ENCODE measurements around the gene TLE3. TPM values are rescaled to one million over a fixed set of nuclear protein-coding genes. Genes with fewer than 3 reads are reported as not detected.

The TLE3 gene
- total RNA-seq, 1 donor from 2014 or later = 124 TPM

DNA sequence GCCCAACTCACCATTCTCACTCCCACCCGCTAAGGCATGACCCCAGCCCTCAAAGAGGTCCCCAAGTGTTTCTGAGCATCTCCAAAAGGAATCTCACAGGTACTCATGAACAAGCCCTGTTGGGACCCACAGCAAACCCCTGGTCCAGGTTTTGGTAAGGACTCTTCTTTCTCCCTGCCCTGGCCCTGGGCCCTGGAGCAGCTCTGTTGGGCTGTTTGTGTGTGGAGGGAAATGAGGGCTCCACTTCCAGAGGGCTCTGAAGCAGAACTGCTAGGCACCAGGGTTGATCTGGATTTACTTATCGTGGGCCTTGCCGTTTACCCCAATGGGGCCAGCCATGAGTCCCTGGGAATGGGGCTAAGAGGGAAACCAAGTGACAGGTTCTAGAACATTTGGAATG is 92.9 kb downstream of the TLE3 start:
- no peak for DNase-seq (ENCODE audit: low spot score, unreplicated experiment)
- Mint-ChIP-seq H3K4me3 (ENCODE audit: low read depth) (no peak overlapping the region), H3K4me1 (ENCODE audit: low read depth) (peaks cover 1% of the 10 kb centered on the region), H3K27me3 (peaks cover 66% of the 10 kb centered on the region), H3K9me3 (ENCODE audit: low read depth) (peaks cover 9% of the 10 kb centered on the region), H3K36me3 (ENCODE audit: insufficient read depth) (peaks cover 2% of the 10 kb centered on the region), H3K27ac (no peak overlapping the region)
- TF ChIP-seq, protein P1, sequence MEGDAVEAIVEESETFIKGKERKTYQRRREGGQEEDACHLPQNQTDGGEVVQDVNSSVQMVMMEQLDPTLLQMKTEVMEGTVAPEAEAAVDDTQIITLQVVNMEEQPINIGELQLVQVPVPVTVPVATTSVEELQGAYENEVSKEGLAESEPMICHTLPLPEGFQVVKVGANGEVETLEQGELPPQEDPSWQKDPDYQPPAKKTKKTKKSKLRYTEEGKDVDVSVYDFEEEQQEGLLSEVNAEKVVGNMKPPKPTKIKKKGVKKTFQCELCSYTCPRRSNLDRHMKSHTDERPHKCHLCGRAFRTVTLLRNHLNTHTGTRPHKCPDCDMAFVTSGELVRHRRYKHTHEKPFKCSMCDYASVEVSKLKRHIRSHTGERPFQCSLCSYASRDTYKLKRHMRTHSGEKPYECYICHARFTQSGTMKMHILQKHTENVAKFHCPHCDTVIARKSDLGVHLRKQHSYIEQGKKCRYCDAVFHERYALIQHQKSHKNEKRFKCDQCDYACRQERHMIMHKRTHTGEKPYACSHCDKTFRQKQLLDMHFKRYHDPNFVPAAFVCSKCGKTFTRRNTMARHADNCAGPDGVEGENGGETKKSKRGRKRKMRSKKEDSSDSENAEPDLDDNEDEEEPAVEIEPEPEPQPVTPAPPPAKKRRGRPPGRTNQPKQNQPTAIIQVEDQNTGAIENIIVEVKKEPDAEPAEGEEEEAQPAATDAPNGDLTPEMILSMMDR (IDR thresholded peaks at IDR 0.05; ENCODE audit: unreplicated experiment) = no peak

DNA sequence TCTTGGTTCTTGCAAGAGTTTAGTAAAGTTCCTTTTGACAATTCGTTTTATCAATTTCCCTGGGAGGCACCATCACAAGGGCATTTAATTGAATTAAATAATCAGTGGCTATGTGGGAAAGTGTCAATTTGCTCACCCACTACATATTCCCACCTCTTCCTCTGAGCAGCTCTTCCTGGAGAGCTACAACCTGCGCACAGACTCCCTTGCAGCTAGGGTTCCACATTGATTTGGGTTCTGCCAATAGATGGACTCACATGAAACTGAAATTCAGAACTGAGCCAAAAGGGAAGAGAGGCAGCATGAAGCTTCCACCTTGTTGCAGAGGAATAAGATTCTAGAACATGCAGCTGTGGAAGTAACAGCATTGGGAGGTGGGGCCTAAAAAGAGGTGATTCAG is 94.8 kb downstream of the TLE3 start:
- peaks cover 72% of the 10 kb centered on the region for H3K27me3 Mint-ChIP-seq
- H3K4me1 Mint-ChIP-seq (ENCODE audit: low read depth) = peaks cover 1% of the 10 kb centered on the region
- DNase-seq (ENCODE audit: low spot score, unreplicated experiment) = no peak
- peaks cover 2% of the 10 kb centered on the region for H3K36me3 Mint-ChIP-seq (ENCODE audit: insufficient read depth)
- H3K27ac Mint-ChIP-seq = no peak overlapping the region
- TF ChIP-seq, protein P1 (IDR thresholded peaks at IDR 0.05; ENCODE audit: unreplicated experiment) = no peak
- H3K9me3 Mint-ChIP-seq (ENCODE audit: low read depth) = peaks cover 9% of the 10 kb centered on the region
- H3K4me3 Mint-ChIP-seq (ENCODE audit: low read depth) = no peak overlapping the region

DNA sequence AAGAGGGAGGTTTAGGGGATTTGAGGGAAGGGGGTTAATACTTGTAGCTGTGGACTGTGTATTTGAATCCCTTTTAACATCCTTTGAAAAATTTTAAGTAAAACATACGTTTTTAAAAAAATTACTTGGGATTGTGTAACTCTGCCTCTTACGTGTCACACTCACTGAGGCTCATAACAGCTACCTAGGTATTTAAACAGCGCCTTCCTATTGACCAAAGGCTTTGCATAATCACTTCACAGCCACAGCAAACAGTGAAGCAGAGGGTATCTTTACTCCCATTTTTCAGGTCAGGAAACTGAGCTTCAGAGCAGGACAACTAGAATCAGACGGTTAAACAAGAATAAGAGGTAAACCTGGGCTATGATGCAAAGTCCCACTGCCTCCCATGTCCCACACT is 95.9 kb downstream of the TLE3 start:
- Mint-ChIP-seq H3K27me3 (peaks cover 74% of the 10 kb centered on the region), H3K4me3 (ENCODE audit: low read depth) (no peak overlapping the region), H3K36me3 (ENCODE audit: insufficient read depth) (peaks cover 2% of the 10 kb centered on the region), H3K9me3 (ENCODE audit: low read depth) (peaks cover 9% of the 10 kb centered on the region), H3K27ac (no peak overlapping the region), H3K4me1 (ENCODE audit: low read depth) (peaks cover 6% of the 10 kb centered on the region)
- DNase-seq (ENCODE audit: low spot score, unreplicated experiment) = no peak
- TF ChIP-seq, protein P1 (IDR thresholded peaks at IDR 0.05; ENCODE audit: unreplicated experiment) = no peak

DNA sequence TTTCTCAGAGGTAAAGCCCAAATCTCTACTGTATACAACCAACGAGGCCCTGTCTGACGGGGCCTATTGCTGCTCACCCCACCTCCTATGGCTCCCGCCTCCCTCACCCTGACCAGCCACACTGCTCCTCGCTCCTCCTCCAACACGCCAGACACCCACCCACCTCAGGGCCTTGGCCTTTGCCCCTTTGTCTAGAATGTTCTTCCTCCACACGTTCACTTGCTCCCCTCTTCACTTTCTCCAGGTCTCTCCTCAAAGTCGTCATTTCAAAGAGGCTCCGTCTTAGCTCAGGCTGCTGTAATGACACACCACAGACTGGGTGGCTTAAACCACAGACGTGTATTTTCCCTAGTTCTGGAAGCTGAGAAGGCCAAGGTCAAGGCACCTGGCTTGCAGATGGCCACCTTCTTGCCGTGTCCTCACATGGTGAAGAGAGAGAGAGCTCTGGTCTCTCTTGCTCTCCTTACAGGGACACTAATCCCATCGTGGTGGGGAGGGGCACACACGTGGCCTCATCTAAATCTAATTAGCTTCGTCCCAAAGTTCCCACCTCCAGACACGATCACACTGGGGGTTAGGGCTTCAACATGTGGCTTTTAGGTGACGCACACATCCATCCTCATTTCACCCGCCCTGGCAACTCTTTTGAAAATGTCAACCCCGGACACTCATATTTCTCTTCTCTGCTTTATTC is 98.2 kb downstream of the TLE3 start:
- Mint-ChIP-seq H3K36me3 (ENCODE audit: insufficient read depth) (peaks cover 2% of the 10 kb centered on the region), H3K27ac (no peak overlapping the region), H3K9me3 (ENCODE audit: low read depth) (peaks cover 9% of the 10 kb centered on the region), H3K4me3 (ENCODE audit: low read depth) (no peak overlapping the region), H3K27me3 (peaks cover 78% of the 10 kb centered on the region), H3K4me1 (ENCODE audit: low read depth) (peaks cover 15% of the 10 kb centered on the region)
- DNase-seq (ENCODE audit: low spot score, unreplicated experiment) = no peak
- TF ChIP-seq, protein P1 (IDR thresholded peaks at IDR 0.05; ENCODE audit: unreplicated experiment) = no peak

DNA sequence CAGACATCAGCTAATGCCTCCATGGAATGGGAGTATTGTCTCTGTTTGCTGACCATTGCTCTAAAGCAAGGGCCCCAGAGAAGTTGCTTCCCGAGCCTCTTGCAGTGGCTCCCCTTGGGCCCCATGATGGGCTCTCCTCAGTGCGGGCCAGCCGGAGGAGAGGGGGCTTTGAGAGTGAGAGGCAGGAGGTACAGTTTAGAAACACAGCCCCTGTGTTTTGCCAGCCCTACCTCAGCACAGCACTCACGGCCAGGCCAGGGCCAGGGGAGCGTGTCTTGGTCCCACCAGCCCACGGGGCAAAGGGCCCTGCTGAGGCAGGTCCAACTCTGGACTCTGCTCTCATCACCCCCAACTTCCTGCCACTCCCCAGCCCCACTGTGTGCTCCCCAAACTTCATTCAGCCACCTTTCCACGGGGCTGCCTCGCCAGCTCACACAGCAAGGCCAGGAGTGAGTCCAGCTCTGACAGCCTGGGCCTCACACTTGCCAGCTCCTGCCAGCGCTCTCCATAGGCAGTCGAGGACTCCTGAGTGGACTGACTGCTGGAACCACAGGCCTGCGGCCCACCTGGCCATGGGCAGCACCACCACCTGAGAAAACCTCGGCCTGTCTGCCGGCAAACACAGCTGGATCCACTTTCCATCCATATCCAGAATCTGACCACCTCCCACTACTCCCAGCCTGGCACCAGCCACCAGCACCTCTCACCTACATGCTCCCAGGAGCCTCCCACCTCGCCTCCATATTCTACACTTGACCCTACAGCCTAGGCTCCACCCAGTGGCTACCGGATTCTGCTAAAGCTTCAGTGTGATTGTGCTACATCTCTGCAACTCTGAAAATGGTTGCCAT is 99.0 kb downstream of the TLE3 start:
- TF ChIP-seq, protein P1 (IDR thresholded peaks at IDR 0.05; ENCODE audit: unreplicated experiment) = no peak
- peaks cover 2% of the 10 kb centered on the region for H3K36me3 Mint-ChIP-seq (ENCODE audit: insufficient read depth)
- H3K4me1 Mint-ChIP-seq (ENCODE audit: low read depth) = peaks cover 15% of the 10 kb centered on the region
- no peak overlapping the region for H3K27ac Mint-ChIP-seq
- H3K27me3 Mint-ChIP-seq = peaks cover 76% of the 10 kb centered on the region
- no peak for DNase-seq (ENCODE audit: low spot score, unreplicated experiment)
- H3K9me3 Mint-ChIP-seq (ENCODE audit: low read depth) = peaks cover 9% of the 10 kb centered on the region
- H3K4me3 Mint-ChIP-seq (ENCODE audit: low read depth) = no peak overlapping the region
